NCI-H187 (cell line): ENCODE results near the gene TMC5.
A peak's percentile ranks its signal among the peaks of the same experiment; 100 is the strongest.

Experiments used
- DNase-seq, 2 experiments: peaks; one replicate each; lab custom pipeline; 2025; lab: John Stamatoyannopoulos, UW

The TMC5 gene

DNA sequence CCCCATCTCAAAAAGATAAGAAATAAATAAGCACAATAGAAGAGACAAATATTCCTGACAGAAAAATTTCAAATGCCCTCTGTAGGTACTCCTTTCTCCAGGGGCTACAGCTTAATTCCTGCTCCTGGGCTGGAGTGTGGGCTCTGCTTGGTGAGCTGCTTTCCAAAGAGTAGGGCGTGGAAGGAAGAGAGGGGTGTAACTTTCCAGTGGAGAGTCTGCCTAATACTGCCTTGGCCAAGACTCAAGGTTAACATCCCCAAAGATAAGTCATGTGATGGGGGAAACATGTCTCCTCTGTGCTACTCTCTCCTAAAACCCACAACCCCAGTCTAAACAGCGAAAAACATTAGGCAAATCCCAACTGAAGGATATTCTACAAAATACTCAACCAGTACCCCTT, 42.7 kb downstream of the TMC5 start:
- DNase-seq: no peak

- DNase-seq: no peak
Observed at GRCh38 chr16:19463468-19464315, 46.0 kb downstream of the TMC5 start.

GRCh38 chr16:19468300-19468699, 50.6 kb downstream of the TMC5 start:
- no peak for DNase-seq

DNA sequence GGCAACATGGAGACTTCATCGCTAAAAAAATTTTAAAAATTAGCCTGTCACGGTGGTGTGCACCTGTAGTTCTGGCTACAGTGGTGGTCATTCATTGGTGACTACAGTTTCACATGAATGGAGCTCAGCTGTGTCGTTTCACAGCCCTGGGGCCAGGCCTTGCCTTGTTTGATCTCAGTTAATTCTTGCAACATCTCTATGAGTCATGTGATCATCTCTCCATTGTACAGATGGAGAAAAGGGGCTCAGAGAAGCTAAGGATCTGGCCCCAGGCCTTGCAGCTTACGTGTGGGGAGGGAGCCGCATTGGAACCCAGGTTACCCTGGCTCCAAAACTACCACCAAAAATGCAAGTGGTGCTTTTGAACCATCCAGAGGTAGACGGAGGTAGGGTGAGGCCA, 54.8 kb downstream of the TMC5 start:
- DNase-seq: no peak

- DNase-seq: no peak
Observed at GRCh38 chr16:19474617-19475016, 56.9 kb downstream of the TMC5 start.

- no peak for DNase-seq
Observed at GRCh38 chr16:19478505-19478904, 60.8 kb downstream of the TMC5 start.

DNA sequence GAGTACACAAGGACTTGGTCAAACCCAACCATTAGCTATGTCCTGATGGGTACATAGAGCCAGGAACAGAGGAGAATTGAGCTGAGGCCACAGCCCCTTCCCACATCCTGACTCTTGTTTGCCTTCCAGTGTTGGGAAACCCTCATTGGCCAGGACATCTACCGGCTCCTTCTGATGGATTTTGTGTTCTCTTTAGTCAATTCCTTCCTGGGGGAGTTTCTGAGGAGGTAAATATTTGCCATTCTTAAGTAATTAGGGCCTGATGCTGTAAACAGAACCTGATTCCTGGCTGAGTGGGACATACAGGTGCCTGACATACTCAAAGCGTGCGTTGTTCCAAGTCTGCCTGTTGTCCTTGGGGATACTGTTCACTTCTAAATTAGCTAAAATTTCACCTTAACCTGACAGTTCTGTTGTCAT, 61.6 kb downstream of the TMC5 start:
- DNase-seq: no peak

DNA sequence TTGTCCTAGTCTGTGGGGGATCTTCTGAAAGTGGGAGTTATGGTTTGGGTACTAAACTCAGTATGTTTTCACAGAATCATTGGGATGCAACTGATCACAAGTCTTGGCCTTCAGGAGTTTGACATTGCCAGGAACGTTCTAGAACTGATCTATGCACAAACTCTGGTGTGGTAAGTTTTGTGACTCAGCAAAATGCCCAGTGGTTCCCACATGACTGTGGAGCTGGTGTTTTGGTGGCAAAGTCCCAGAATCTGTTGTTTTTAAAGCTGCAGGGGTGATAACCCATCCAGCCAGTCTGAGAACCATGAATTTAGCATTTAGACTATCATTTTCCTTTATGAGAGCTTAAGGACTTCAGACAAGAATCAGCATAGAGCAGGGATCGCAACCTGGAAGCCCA, 63.6 kb downstream of the TMC5 start:
- DNase-seq: no peak

DNA sequence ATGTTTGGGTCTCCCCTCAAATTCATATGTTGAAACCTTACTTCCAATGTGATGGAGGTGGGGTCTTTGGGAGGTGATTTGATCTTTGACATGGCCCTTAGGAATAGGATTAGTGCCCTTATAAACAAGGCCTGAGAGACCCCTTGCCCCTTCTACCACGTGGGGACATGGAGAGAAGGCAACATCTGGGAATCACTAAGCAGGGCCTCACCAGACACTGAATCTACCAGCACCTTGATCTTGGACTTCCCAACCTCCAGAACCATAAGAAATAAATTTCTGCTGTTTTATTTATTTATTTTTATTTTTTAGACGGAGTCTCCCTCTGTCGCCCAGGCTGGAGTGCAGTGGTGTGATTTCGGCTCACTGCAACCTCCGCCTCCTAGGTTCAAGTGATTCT, 64.1 kb downstream of the TMC5 start:
- DNase-seq: no peak

- no peak for DNase-seq
Observed at GRCh38 chr16:19482291-19482690, 64.6 kb downstream of the TMC5 start.

DNA sequence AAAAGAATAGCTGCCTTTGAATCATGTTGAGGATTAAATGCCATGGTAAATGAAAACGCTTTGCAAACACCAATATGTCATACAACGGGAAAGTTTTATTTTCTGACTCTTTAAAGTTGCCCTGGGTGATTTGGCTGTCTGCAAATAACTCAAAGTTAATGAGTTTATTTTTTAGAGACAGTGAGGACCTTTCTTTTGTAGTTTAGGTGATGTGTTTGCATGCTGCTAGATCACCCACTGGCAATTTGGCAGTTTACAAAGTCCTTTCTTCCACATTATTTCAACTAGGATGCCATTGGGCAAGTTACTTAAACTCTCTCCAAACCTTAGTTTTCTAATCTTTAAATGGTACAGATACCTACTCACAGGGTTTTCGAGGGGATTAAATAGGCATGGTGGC, 66.4 kb downstream of the TMC5 start:
- DNase-seq: no peak

DNA sequence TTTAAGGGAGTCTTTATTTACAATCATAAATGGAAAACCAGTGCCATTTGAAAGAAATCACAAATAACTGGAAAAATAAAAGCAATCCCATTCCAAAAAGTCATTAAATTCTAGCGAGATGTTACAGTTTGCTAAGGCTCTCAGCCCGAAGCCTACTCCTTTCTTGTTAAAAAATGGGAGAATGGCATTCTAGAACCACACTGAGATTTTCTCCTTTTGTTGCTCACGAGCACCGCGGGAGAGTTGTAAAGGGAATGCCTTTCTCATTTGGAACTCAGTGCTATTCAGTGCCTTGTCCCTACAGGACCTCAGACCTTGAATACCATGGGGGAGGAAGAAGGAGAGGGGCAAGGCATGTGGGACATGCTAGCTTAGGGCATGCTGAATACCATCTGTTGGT, 67.9 kb downstream of the TMC5 start:
- DNase-seq: no peak

GRCh38 chr16:19486051-19486450, 68.4 kb downstream of the TMC5 start:
- DNase-seq: no peak

DNA sequence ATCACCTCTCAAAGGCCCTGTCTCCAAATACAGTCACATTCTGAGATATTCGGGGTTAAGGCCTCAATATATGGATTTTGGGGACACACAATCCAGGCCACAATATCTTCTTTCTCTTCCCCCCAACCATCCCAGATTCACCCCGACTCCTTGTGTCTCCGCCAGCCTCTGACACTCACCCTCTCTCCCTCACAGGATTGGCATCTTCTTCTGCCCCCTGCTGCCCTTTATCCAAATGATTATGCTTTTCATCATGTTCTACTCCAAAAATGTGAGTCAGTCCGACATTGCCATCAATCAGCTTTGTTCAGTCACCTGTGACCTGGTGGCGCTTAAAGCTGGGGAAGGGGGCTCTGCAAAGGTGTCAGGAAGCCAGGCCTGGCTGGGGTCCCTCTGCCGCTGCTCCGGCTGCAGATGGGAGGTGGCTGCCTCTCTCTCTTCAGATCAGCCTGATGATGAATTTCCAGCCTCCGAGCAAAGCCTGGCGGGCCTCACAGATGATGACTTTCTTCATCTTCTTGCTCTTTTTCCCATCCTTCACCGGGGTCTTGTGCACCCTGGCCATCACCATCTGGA, 69.2 kb downstream of the TMC5 start:
- no peak for DNase-seq

DNA sequence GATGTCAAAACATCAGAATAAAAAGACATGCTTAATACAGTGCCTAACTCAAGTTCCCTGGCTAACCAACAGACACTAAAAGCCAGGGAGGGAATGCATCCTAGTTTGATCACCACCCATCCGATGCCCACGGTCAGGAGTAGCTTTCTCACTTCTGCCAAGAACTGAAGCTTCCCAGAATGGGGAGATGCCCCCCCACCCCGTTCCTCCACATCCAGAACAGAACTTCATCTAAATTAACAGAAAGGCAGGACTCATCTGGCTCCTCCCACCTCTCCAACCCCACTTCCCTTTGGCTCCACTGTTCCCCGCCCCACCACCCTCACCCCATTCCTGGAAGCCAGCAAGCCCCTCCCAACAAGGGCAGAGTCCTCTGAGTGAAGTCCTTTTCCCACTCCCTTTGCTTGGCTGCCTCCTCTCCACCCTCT, 70.5 kb downstream of the TMC5 start:
- DNase-seq: no peak

DNA sequence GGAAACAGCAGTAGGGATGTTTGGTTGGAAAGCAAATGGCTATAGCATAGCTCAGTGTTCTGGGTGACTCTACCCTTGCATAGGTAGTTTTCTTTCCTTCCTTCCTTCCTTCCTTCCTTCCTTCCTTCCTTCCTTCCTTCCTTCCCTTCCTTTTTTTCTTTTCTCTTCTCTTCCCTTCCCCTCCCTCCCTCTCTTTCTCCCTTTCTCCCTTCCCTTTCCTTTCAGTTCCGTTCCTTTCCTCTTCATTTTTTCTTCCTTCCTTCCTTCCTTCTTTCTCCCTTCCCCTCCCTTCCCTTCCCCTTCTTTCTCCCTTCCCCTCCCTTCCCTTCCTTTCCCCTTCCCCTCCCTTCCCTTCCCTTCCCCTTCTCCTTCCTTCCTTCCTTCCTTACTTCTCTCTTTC, 72.9 kb downstream of the TMC5 start:
- DNase-seq: no peak

- DNase-seq: no peak
Observed at GRCh38 chr16:19497176-19497575, 79.5 kb downstream of the TMC5 start.

GRCh38 chr16:19499006-19499405, 81.3 kb downstream of the TMC5 start:
- no peak for DNase-seq

- no peak for DNase-seq
Observed at GRCh38 chr16:19499481-19499880, 81.8 kb downstream of the TMC5 start.

GRCh38 chr16:19502395-19503131, 84.9 kb downstream of the TMC5 start:
- DNase-seq: peak; percentile 3 to 48

DNA sequence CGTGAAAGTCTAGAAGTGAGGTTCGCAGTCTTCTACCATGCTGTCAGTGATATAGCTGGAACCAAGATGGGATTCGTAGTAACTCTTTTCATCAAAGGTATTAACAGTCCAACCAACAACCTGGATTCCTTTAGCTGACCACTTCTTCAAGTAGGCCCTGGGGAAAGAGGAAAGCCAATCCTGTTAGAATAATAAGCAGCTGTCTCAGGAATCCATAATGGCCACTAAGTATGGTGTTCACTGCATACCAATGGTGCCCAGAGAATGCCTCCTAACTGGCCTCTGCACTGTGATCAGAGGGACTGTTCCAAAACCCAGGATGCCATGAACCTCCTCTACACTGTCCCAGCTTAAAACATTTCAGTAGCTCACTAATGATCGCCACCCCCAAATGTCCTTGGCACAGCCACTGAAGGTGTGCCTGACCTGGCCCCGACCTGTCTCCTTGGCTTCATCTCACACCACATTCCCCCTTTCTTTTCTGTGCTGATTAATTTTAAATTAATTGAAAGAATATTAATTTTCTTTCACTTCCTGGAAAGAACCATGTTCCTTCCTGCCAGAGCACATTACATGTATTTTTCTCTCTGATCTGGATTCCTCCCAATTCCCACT, 85.9 kb downstream of the TMC5 start:
- no peak for DNase-seq

DNA sequence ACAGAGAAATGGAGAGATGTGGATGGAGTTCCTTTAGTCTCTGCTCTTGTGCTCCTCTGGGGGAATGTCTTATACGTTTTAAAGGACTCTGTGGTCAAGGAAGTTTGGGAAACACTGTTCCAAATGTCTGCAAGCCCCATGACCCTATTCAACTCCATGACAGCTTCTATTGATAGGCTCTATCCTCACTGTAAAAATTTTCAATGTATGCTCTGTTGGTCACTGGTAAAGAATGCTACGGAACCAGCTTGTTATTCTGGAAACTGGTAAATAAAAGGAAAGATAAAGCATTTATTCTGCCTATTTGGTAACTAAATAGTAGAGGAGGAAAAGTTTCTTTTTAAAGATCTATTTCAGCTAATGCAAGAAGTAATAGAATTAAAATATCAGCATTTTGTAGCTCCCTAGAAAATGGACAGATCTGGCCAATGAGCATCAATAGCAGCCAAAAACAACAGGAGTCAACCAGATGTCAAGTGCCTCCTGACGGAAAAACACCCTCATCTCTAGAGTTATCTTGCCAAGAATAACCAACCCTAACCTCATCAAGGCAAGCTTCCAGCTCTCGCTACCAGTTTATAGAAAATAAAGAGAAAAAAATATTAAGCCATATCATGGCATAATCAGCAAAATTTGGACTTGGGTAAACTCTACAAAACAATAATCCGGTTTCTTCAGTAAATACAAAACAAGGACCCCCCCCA, 88.1 kb downstream of the TMC5 start:
- DNase-seq: no peak
